ENCODE data around the gene IFNA7.
"Not testable (repeated sequence)": the region's sequence is repeated elsewhere in the genome, so short reads cannot be mapped to it uniquely, and the experiment has no call there.

The IFNA7 gene

DNA sequence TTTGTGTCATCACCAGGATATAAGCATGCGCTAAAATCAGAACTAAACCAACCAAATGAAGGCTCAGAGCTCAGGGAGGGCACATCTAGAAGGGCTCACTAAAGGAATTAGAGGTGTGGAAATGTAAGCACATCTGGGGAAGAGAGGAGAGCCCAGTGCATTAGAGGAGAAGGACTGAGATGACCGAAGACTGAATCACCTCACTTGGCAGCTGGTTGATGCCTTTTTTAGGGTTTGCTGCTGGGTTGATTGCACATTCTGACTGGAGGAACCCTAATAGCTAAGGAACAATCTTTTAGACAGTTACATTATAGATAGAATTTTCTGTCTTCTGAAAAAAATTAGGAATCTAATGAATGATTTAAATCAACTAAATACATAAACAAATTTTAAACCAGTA is 27.3 kb downstream of the IFNA7 start:
- DNase-seq (ENCODE audit: low read depth, low spot score) = no peak
- no peak overlapping the region for H3K27ac ChIP-seq
- no peak for TF ChIP-seq EZH2 (IDR thresholded peaks at IDR 0.05)
- H3K4me3 ChIP-seq = no peak overlapping the region
- H3K9ac ChIP-seq (ENCODE audit: insufficient read length) = no peak overlapping the region
- no peaks in the 10 kb centered on the region for H3K36me3 ChIP-seq (ENCODE audit: insufficient read depth, low read length)
- no peaks in the 10 kb centered on the region for H3K9me3 ChIP-seq (ENCODE audit: low read depth, low read length)

DNA sequence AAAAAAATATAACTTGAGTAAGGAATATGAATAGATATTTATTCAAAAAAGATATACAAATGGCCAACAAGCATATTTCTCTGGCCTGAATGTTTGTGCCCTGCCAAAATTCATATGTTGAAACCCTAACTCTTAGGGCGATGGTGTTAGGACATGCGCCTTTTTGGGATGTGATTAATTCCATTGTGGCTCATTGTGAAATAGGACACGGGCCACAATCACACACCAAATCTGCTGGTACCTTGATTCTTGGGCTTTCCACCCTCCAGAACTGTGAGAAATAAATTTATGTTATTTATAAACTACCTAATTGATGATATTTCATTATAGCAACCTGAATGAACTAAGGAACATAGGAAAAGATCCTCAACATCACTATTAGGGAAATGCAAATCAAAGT is 29.8 kb downstream of the IFNA7 start:
- no peaks in the 10 kb centered on the region for H3K9me3 ChIP-seq (ENCODE audit: low read depth, low read length)
- H3K27ac ChIP-seq = no peak overlapping the region
- H3K4me3 ChIP-seq = no peak overlapping the region
- no peak overlapping the region for H3K9ac ChIP-seq (ENCODE audit: insufficient read length)
- no peak for TF ChIP-seq FOXP2 (optimal IDR thresholded peaks at IDR 0.05; ENCODE audit: control extremely low read depth, extremely low read length, insufficient read depth)
- no peak for TF ChIP-seq POLR2AphosphoS5 (IDR thresholded peaks at IDR 0.05; ENCODE audit: borderline replicate concordance, low read depth, low read length)
- no peak for TF ChIP-seq EZH2 (IDR thresholded peaks at IDR 0.05)
- H3K36me3 ChIP-seq (ENCODE audit: insufficient read depth, low read length) = no peaks in the 10 kb centered on the region
- DNase-seq (ENCODE audit: low read depth, low spot score) = no peak

DNA sequence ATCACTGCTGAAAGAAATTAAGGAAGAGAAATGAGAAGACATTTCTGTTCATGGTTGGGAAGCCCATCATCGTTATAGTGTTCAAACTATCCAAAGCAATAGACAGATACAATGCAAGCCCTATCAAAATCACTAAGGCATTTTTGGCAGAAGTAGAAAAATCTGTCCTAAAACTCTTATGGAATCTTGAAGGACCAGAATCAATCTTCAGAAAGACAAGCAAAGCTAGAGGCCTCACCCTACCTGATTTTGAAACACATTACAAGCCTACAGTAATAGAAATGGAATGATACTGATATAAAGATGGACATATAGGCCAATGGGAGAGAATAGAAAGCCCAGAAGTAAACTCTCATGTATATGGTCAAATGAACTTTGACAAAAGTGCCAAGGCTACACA is 30.7 kb downstream of the IFNA7 start:
- no peak overlapping the region for H3K27ac ChIP-seq
- TF ChIP-seq POLR2AphosphoS5 (IDR thresholded peaks at IDR 0.05; ENCODE audit: borderline replicate concordance, low read depth, low read length) (no peak), EZH2 (IDR thresholded peaks at IDR 0.05) (no peak), FOXP2 (optimal IDR thresholded peaks at IDR 0.05; ENCODE audit: control extremely low read depth, extremely low read length, insufficient read depth) (no peak)
- DNase-seq (ENCODE audit: low read depth, low spot score) = no peak
- no peaks in the 10 kb centered on the region for H3K36me3 ChIP-seq (ENCODE audit: insufficient read depth, low read length)
- no peak overlapping the region for H3K4me3 ChIP-seq
- no peaks in the 10 kb centered on the region for H3K9me3 ChIP-seq (ENCODE audit: low read depth, low read length)
- H3K9ac ChIP-seq (ENCODE audit: insufficient read length) = no peak overlapping the region

DNA sequence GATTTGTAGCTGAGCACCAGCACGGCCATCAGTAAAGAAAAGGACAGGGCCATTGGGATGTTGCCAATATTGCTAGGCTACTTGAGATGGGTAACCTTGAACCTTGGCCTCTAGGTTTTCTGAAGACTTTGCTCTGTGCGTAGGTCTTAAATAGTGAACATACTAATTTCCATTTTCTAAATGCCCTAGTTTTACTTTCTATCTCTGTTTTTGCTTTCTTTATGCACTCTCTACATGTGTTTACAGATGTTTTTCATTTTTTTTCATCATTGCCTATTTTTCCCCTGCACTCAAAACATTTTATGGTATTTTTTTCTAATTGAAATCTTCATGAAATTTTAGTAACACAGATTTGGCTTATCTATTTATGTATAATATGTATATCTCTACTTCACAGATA is 35.4 kb downstream of the IFNA7 start, which contains the start of gene IFNA21:
Gene IFNA21, minus strand, starts transcription at position 101 of the 400 bp plus-strand sequence. Its CDS starts 48 bp downstream, at position 53.
- H3K4me3 ChIP-seq; H3K9ac ChIP-seq (ENCODE audit: insufficient read length); H3K9me3 ChIP-seq (ENCODE audit: low read depth, low read length); H3K36me3 ChIP-seq (ENCODE audit: insufficient read depth, low read length); H3K27ac ChIP-seq; DNase-seq (ENCODE audit: low read depth, low spot score): not testable (repeated sequence)

DNA sequence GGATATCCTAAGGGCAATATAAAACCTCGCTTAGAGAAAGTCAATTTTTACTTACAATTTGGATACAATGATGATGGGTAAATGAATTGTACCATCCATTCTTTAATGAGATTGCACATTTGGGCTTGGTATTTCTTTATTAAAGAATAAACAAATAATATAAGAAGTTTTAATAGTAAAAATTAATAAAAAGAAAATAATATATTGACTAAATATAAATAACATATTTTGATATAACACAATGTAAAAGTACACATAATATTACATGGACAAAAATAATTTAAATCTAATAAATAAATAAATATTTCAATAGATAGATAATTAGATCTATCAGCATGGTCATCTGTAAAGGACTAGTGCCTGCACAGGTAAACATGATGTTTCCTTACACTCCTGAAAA is 36.5 kb downstream of the IFNA7 start:
- no peaks in the 10 kb centered on the region for H3K36me3 ChIP-seq (ENCODE audit: insufficient read depth, low read length)
- no peak overlapping the region for H3K27ac ChIP-seq
- TF ChIP-seq FOXP2 (optimal IDR thresholded peaks at IDR 0.05; ENCODE audit: control extremely low read depth, extremely low read length, insufficient read depth) (no peak), EZH2 (IDR thresholded peaks at IDR 0.05) (no peak), POLR2AphosphoS5 (IDR thresholded peaks at IDR 0.05; ENCODE audit: borderline replicate concordance, low read depth, low read length) (no peak)
- DNase-seq (ENCODE audit: low read depth, low spot score) = no peak
- H3K9me3 ChIP-seq (ENCODE audit: low read depth, low read length) = no peaks in the 10 kb centered on the region
- H3K9ac ChIP-seq (ENCODE audit: insufficient read length) = no peak overlapping the region
- H3K4me3 ChIP-seq = no peak overlapping the region

DNA sequence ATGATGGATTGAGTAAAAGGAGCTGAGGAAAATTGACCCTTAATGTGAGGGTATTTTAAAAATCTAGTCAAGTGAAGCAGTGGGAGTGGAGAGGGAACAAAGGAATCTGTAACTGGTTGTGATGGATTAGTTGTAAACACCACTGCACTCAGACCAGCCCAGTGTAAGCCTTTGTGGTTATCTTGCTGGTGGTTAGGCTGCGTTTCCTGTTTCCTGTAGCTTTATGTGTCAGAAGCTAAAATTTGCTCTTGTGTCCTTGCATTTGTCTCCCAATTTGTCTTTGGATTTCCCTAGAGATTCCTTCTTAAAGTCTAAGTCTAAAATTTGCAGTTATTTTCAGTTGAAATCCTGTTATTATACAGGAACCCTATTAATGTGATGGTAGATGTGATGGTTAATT is 41.8 kb downstream of the IFNA7 start:
- no peak overlapping the region for H3K4me3 ChIP-seq
- no peaks in the 10 kb centered on the region for H3K36me3 ChIP-seq (ENCODE audit: insufficient read depth, low read length)
- no peak for DNase-seq (ENCODE audit: low read depth, low spot score)
- no peak for TF ChIP-seq FOXP2 (optimal IDR thresholded peaks at IDR 0.05; ENCODE audit: control extremely low read depth, extremely low read length, insufficient read depth)
- no peak for TF ChIP-seq POLR2AphosphoS5 (IDR thresholded peaks at IDR 0.05; ENCODE audit: borderline replicate concordance, low read depth, low read length)
- no peak for TF ChIP-seq EZH2 (IDR thresholded peaks at IDR 0.05)
- H3K9ac ChIP-seq (ENCODE audit: insufficient read length) = no peak overlapping the region
- H3K27ac ChIP-seq = no peak overlapping the region
- H3K9me3 ChIP-seq (ENCODE audit: low read depth, low read length) = no peaks in the 10 kb centered on the region

DNA sequence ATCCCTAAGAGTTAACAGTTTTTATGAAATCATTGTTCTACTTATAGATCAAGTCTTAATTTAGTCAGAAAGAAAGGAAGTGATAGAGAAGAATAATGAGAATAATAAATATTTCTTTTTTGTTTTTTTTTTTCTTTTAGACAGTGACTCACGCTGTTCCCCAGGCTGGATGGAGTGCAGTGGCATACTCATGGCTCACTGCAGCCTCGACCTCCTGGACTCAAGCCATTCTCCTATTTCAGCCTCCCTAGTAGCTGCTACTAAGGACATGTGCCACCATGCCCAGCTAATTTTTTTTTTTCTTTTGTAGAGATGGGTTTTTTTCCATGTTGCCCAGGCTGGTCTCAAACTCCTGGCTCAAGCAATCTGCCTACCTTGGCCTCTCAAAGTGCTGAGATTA is 46.5 kb downstream of the IFNA7 start:
- H3K9me3 ChIP-seq (ENCODE audit: low read depth, low read length) = no peaks in the 10 kb centered on the region
- H3K9ac ChIP-seq (ENCODE audit: insufficient read length) = no peak overlapping the region
- TF ChIP-seq POLR2AphosphoS5 (IDR thresholded peaks at IDR 0.05; ENCODE audit: borderline replicate concordance, low read depth, low read length) (no peak), EZH2 (IDR thresholded peaks at IDR 0.05) (no peak), FOXP2 (optimal IDR thresholded peaks at IDR 0.05; ENCODE audit: control extremely low read depth, extremely low read length, insufficient read depth) (no peak)
- H3K4me3 ChIP-seq = no peak overlapping the region
- DNase-seq (ENCODE audit: low read depth, low spot score) = no peak
- no peaks in the 10 kb centered on the region for H3K36me3 ChIP-seq (ENCODE audit: insufficient read depth, low read length)
- H3K27ac ChIP-seq = no peak overlapping the region

DNA sequence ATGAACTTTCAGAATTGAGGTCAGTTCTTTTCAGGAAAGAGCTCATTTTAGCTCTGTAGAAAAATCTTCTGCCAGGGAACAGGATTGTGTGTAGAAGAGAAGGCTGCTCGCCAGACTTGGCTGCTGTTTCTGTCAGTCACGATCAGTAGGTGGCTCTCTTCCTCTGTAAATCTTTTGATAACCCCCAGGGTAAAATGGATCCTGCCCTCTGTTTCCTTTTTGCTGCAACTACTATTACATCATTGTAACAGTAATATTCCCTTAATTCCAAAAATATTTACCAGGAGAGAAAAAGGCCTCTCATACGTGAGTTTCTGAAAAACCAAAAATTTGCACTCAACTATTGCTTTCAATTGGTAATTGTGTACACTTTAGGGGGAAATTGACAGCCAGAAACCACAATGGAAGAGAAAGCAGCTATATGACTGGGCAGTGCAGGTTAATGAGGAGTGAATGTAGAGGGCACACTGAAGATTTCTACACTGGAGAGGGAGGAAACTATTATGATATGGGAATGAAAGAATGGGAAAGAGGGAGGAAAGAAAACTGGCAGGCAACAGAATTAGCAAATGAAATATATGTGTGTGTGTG is 47.9 kb downstream of the IFNA7 start:
- H3K9me3 ChIP-seq (ENCODE audit: low read depth, low read length) = no peaks in the 10 kb centered on the region
- TF ChIP-seq POLR2AphosphoS5 (IDR thresholded peaks at IDR 0.05; ENCODE audit: borderline replicate concordance, low read depth, low read length) = no peak
- no peak for TF ChIP-seq EZH2 (IDR thresholded peaks at IDR 0.05)
- TF ChIP-seq FOXP2 (optimal IDR thresholded peaks at IDR 0.05; ENCODE audit: control extremely low read depth, extremely low read length, insufficient read depth) = no peak
- no peaks in the 10 kb centered on the region for H3K36me3 ChIP-seq (ENCODE audit: insufficient read depth, low read length)
- DNase-seq (ENCODE audit: low read depth, low spot score) = peak; percentile 18
- H3K27ac ChIP-seq = no peak overlapping the region
- no peak overlapping the region for H3K9ac ChIP-seq (ENCODE audit: insufficient read length)
- peak overlapping the region; percentile 28; the same call in 1 of the 2 replicates for H3K4me3 ChIP-seq

DNA sequence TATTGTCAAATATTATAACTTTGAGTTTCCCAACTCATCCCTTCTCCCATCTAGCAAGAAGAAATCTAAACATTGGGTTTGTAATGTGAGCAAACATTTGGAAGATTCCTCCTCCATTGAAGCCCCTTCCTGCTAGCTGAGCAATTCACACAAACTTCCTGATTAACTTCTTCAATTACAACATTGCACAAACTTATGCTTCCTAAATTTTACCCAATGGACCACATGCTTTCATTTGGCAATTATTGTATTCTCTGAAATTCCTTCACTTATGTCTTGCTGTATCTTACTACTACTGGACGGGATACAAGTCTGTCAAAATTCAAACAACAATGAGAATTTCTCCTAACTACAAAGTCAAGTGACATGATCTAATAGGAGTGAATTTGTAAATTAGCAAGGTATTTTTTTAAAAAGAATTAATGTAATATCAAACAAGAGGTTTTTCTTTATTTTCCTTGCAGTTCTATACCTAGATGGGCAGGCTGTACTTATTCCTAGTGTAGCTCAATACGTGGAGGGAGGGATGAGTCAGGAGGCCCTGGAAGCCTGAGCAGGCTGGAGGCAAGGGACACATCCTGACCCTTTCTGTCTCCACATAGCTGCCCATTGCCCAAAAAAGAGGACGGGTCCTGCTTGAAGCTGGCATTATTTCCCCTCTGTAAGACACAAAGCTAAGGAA is 48.5 kb downstream of the IFNA7 start:
- H3K4me3 ChIP-seq = no peak overlapping the region
- H3K9me3 ChIP-seq (ENCODE audit: low read depth, low read length) = no peaks in the 10 kb centered on the region
- H3K36me3 ChIP-seq (ENCODE audit: insufficient read depth, low read length) = no peaks in the 10 kb centered on the region
- no peak overlapping the region for H3K9ac ChIP-seq (ENCODE audit: insufficient read length)
- H3K27ac ChIP-seq = no peak overlapping the region
- TF ChIP-seq FOXP2 (optimal IDR thresholded peaks at IDR 0.05; ENCODE audit: control extremely low read depth, extremely low read length, insufficient read depth) (no peak), POLR2AphosphoS5 (IDR thresholded peaks at IDR 0.05; ENCODE audit: borderline replicate concordance, low read depth, low read length) (no peak), EZH2 (IDR thresholded peaks at IDR 0.05) (no peak)
- no peak for DNase-seq (ENCODE audit: low read depth, low spot score)

Data from SK-N-MC (cell line).